Posterior cingulate gyrus (tissue), 11 donors: Measurements from ENCODE around the gene CHID1.

Experiments
- DNase-seq, 10 donors: peaks; one replicate each; pipeline versions ENCODE4 v3.0.0 to v3.0.0-alpha.2; 2020 to 2021; ENCODE audit warnings: mixed read lengths in 3 of 10
- intact Hi-C: fragments of 100-400 bp; cut with DNase I; formaldehyde crosslinking; loops from one replicate; pipeline ENCODE4 v1.15.1; 2023

The CHID1 gene

DNA sequence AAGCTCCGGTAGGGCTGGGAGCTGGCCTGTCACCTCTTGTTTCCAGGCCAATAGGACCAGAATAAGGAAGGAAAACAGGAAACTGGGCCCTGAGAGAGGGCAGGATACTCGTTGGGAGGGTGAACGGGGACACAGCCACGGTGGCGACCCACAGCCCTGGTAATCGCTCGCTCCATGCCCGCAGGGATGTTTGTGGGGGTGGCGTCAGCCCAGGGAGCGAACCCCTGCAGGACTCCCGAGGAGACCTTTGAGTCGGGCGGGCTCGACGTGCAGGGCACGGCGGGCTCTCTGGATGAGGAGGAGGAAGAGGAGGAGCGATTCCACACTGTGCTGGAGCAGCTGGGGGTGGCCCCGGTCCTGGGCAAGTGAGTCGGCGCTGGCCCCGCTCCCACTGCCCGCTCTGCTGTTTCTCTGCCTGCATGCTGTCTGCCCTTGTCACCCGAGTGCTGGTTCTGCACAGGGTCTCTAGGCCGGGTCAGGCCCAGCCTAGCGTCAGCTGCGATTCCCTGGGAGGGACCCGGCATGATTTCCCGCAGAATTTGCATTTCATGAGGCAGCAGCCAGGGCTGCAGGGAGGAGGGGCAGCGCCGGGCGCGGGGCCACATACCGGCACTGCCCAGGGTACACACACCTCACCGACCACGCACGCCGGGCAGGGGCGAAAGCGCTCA lies 81.3 kb downstream of the CHID1 start:
- no peak for DNase-seq
- intact Hi-C loops, result no loop called here

DNA sequence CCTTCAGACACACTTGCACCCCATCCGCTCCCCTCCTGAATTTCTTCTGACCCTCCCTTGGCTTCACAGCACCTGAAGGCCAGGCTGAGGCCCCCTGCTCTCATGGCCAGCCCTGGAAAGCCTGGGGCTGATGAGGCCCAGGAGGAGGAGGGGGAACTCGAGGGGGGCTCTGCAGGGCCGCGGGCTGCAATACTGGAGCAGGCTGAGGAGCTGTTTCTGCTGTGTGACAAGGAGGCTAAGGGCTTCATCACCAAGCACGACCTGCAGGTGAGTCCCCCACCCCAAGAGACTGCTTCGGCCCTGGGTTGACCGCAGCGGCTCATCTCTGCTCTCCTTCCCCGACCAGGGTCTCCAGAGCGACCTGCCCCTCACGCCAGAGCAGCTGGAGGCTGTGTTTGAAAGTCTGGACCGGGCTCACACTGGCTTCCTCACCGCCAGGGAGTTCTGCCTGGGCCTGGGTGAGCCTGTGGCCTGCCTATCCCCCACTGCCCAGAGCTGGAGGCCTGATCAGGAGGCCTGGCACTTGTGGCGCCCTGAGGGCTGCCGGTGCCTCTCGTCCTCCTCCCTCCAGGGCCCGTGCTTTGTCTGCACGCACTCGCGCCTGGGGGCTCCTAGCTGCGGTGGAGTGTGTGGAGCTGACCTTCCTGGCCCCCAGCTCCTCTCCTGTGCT lies 82.0 kb downstream of the CHID1 start:
- no peak for DNase-seq
- intact Hi-C loops, result no loop called here

DNA sequence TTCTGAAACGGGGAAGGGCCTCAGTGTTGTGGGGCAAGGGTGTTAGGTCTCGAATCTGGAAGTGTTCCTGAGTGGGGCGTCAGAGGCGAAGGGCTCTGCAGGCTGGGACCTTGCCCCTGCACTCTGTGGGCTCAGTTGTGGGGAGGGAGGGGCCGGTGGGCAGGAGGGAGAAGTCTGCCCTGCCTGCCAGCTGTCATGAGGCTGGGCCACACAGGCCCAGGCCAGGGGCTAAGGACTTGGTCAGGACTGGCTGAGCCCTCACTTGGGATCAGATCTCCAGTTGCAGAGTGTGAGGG lies 82.8 kb downstream of the CHID1 start, which contains the start of gene CRACR2B:
Gene CRACR2B, plus strand, starts transcription at position 23 of the 296 bp plus-strand sequence. CDS start 689 bp downstream, outside the sequence.
- no peak for DNase-seq
- intact Hi-C loops, result no loop called here

DNA sequence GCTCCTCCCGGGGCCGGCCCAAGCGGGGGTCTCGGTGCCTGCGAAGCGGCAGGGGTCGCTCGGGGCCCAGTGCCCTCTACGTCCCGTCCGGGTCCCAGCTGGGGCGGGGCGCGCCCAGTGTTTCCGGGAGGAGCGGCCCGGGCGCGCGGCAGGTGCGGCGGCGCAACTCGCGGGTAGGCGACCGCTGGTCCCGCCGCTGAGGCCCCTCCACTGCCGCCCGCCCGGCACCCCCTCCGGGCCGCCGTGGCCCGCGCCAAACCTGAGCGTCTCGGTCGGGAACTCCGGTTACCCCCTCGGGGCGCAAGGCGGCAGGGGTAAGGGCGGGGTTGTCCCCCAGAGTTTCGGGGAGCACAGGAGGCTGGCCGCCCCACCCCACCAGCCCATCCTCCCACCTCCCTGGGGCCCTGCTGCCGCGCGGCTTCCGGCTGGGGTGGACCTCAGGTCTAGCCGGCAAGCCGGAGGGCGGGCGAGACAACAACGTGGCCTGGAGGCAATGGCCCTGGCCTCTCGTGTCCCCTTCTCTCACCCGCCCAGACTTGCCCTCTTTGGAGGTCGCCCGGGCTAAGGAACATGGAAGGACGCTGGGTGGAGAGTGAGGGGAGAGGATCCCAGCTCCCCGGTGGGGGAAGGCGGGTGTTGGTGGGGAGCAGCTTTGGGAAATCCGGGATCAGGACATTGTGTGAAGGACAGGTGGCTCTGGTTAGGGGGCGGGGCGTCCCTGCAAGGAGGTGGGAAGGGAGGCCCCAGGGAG lies 83.3 kb downstream of the CHID1 start:
- intact Hi-C loops, result no loop called here
- no peak for DNase-seq

DNA sequence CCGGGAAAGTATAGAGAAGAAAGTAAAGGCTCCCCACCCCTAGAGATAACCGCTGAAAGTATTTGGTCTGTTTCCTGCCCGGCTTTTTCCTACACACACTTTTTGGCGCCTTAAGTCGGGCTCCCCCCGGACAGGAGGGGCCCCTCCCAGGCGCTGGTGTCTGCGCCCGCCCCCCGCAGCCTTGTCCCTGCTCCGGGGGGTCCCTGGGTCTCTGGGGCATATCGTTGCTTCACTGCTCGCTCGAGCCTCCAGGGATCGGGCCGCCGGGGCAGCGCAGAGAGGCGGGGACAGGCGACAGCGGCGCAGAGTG lies 83.8 kb downstream of the CHID1 start:
- intact Hi-C loops, result no loop called here
- DNase-seq, result no peak

DNA sequence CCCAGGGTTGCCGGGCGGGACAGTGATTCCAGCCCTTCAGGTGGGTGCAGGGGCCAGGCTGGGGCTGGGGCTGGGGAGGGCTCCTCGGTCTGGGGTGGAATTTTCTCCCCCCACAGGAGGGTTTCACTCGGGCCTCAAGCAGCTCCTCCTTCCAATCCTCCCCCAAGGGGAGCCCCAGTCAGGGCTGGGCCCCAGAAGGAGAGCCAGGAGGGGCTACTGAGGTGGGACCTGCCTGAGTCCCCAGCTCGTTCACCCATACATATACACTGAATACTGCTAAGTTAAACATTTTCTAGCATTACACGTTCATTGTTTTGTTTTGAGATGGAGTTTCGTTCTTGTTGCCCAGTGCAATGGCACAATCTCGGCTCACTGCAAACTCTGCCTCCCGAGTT lies 84.4 kb downstream of the CHID1 start:
- DNase-seq, result no peak
- intact Hi-C loops, result no loop called here

DNA sequence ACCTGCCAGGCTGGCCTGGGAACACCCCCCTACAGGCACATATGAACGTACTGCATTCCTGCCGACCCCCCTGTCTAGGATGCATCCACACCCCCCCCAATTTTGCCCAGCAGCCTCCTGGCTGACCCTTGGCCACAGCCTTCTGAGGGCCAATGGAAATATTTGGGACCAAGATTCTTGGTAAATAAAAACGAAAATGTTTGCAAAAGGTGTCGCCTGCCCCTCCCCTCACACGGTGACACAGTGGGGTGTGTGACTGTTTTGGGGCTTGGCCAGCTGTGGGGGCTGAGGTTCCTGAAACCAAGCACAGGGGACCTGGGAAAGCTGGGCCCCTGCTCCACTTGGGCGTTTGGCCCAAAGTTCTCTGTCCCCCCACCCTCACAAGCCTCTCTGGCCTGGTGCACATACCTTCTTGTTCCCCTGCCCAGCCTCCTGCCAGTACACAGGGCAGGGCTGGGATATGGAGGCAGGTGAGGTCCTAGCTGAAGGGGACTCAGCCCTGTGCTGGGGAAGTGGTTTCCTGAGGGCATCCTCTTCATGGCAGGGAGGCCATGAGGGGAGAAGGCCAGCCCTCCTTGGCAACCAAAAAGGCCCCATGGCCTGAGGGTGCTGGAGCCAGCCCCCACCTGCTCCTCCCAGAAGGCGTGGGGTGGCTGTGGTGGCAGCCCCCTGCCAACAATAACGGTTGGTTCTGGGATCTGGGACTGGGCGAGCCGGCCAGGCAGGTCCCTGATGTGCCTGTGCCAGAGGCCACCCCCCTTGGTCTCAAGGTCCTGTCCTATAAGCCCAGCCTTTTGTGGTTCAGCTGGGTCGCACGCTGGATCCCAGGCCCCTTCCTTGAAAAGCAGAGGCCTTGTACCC lies 85.0 kb downstream of the CHID1 start:
- intact Hi-C loops, result no loop called here
- no peak for DNase-seq

DNA sequence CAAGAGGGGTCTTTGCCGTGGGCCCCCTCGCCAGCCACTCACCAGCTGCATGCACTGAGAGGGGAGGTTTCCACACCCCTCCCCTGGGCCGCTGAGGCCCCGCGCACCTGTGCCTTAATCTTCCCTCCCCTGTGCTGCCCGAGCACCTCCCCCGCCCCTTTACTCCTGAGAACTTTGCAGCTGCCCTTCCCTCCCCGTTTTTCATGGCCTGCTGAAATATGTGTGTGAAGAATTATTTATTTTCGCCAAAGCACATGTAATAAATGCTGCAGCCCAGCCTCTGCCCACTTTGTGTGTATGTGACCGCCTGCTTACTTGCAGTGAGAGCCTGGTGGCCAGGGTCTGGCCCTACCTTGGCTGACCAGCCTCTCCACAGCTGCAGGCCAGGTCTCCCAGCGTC lies 85.7 kb downstream of the CHID1 start:
- intact Hi-C loops, result no loop called here
- no peak for DNase-seq

DNA sequence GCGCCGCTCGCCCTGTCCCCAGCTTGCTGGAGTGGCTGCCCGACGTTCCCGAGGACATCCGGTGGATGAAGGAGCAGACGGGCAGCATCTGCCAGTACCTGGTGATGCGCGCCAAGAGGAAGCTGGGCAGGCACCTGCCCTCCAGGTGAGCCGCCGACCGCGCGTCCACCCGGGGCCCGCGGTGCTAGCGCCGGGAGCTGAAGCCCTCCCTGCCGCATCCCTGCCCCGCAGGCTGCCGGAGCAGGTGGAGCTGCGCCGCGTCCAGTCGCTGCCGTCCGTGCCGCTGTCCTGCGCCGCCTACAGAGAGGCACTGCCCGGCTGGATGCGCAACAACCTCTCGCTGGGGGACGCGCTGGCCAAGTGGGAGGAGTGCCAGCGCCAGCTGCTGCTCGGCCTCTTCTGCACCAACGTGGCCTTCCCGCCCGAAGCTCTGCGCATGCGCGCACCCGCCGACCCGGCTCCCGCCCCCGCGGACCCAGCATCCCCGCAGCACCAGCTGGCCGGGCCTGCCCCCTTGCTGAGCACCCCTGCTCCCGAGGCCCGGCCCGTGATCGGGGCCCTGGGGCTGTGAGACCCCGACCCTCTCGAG lies 86.2 kb downstream of the CHID1 start:
- DNase-seq, result peak in 7 of 10 donors; percentile 40 to 97 (median 51)
- intact Hi-C loops, result no loop called here

DNA sequence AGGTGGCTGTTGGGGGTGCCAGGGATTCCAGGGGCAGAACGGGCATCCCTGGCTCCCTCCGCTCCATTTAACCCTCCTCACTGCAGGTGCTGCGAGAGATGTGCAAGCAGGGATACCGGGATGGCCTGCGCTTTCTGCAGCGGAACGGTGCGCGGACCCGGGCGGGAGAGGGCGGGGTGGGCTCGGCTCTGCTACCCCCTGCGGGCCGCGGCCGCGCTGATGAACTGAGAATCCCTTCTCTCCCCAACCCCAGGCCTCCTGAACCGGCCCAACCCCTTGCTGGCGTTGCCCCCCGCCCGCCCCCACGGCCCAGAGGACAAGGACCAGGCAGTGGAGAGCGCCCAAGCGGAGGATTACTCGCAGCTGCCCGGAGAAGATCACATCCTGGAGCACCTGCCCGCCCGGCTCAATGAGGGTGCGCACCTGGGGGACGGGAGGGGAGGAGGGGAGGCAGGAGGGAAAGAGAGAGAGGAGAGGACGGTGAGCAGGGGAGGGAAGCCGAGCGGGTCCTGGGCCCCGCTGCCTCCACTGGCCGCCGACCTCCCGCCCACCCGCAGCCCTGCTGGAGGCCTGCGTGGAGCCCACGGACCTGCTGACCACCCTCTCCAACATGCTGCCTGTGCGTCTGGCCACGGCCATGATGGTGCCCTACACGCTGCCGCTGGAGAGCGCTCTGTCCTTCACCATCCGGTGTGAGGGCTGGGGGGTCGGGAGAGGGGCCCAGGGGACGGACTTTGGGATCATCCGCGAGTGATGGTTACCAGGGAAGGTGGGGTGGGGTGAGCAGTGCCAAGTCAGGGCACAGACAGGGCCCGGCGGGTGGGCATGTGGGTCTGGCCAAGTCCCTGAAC lies 86.9 kb downstream of the CHID1 start:
- intact Hi-C loops, result no loop called here
- DNase-seq, result no peak

DNA sequence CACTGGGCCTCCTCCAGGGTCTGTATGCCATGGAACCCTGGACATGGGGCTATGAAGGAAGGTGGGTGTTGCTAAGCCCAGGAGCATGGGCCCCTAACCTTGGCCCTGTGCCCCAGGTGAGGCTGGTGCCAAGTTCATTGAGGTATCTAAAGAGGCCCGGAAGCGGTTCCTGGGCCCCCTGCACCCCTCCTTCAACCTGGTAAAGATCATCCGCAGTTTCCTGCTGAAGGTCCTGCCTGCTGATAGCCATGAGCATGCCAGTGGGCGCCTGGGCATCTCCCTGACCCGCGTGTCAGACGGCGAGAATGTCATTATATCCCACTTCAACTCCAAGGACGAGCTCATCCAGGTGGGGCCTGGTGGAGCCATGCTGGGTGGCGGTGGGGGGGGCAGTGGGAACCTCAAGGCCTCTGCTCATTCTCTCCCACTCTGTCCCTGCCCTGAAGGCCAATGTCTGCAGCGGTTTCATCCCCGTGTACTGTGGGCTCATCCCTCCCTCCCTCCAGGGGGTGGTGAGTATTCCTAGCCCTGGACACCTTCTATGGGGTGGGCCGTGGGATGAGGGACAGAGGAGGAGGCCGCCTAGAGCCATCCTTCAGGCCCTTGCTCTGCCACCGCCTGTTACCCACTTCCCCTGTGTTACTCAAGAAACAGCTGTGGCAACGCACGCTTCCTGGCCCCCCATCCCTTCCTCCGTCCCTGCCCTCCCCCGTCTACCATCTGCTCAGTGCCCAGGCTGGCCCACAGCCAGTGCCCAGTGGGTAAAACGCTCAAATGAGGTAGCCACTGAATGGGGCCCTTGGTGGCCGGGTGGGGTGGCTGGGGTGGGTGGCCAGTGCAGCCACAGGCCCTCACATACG lies 88.9 kb downstream of the CHID1 start:
- peak in 2 of 10 donors; percentile 38 to 88 for DNase-seq
- intact Hi-C loops, result no loop called here

DNA sequence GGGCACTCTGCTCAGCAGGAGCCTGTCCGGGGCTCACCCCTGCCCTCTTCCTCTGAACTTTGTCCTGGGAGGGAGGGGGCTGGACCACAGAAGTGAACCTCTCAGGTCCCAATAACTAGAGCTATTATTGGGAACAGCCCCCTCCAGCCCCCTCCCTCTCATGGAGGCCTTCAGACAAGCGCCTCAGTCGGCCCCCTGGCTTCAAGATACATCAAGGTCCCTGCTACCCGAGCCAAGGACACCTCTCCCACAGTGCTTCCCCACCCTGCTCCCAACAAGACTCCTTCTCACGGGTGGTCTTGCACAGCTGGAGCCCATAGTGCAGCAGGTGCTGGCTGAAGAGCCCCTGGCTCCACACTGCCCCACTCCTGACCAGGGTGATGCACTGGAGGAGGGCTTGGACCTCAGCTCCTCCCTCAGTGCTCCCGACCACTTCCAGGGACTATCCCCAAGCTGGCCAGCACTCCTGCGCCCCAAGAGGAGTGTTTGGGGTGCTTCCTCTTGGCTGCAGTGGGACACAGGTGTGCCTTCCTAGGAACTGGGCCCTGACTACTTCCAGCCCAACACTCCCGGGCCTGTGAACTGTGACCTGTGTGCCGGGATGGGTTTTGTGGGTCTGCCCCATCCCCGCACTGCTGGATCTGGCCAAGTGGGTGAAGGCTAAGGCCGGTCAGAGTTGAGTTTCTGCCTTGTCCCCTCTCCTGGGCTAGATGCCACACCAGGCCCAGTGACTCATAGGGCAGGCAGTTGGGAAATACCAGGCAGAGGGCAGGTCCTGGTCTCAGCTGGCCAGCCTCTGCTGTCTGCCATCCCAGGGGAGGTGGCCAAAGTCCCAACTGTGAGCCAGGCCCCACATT lies 89.7 kb downstream of the CHID1 start:
- intact Hi-C loops, result no loop called here
- DNase-seq, result peak in 3 of 10 donors; percentile 40 to 61 (median 45)

DNA sequence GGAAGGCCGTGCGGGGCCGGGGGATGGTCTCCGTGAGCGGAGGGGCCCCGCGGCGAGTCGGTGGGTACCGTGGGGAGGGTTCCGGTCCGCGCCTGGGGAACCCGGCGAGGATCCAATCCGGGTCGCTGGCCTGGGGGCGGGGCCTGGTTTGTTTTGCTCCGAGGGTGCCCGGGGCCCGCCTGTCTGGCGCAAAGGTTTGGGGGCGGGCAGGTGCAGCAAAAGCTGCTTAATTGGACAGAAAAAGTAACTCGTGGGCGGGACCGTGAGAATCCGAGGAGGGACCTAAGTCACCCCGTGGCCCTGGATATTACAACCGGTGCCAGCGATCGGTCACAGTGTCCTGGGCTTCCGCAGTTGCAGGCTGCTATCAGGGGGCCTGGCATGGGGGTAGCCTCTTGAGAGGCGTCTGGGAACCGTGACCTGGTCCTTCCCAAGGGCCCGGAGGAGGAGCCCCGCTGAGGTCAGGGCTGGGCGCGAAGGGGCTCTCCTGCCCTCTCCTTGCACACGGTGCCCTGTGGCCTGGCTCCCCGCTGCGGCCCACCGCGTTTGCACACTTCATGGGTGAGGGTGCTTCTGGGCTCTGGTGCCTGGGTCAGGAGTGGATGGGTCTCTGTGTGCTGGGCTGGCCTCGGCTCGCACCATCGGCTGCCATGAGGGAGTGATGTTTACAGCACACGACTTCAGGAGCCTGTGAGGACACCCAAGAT lies 90.5 kb downstream of the CHID1 start:
- intact Hi-C loops, result no loop called here
- DNase-seq, result peak in 8 of 10 donors; percentile 52 to 93 (median 68)

DNA sequence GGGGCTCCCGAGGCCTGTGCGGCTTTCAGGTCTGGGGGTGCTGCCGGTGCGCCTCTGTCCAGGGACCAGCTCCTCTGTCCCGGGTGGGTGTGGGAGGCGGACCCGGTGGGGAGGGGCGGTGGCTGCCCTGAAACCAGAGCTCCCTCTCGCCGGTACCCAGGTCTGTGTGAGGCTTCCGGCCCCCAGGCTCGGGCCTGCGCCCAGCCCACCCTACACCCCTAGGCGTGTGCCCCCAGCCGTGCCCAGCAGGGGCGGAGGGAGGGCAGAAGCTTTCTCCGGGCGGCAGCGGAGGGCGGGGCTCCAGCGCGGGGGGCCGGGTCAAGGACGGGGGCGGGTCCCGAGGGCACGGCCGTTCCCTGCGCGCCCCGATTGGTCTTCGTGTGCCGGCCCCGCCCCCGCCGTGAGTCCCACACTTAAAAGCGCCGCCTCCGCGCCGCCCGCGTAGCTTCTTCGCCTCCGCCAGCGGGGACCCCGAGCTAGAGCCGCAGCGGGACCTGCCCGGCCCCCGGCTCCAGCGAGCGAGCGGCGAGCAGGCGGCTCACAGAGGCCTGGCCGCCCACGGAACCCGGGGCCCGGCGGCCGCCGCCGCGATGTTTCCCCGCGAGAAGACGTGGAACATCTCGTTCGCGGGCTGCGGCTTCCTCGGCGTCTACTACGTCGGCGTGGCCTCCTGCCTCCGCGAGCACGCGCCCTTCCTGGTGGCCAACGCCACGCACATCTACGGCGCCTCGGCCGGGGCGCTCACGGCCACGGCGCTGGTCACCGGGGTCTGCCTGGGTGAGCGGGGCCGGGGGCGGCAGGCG lies 91.3 kb downstream of the CHID1 start:
- DNase-seq, result peak; percentile 86 to 99 (median 93)
- intact Hi-C loops, result no loop called here

DNA sequence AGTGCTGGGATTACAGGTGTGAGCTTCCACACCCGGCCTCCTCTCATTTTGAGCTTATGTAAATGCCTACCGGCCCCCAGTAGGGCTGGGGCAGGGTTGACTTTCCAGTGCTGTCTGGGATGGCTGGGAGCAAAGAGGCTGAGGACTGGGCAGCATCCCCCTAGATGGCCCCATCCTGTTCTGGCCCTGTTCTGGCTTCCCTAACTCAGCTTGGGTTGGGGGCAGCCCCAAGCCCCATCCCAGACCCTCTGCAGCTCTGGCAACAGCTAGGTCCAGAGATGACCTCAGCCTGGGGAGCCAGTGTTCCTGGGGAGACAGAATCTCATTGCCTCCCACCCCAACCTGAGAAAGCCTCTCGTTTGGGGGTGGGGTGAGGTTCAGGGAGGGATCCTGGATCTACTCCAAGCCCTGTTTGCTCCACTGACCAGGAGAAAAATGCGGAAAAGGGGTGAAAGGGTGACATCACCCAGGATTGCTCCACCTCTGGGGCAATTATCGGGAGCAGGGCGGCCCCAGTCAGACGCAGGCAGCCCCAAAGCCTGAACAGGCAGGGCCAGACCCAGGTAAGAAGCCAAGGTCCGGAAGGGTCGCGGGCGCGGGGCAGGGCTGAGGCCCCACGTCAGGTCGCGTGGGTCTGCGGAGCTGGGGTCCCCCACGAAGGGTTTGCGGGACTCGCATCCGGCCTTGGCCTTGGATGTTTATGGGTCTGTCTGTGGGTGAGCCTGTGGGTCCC lies 92.0 kb downstream of the CHID1 start, which contains the start of gene PNPLA2:
Gene PNPLA2, plus strand, starts transcription at position 519 of the 733 bp plus-strand sequence. CDS start 805 bp downstream, outside the sequence.
- intact Hi-C loops, result no loop called here
- DNase-seq, result no peak
